ENCODE measurements around the gene SLC2A5. TPM values are rescaled to one million over a fixed set of nuclear protein-coding genes. Genes with fewer than 3 reads are reported as not detected.

SLC2A5 gene
- total and polyA plus RNA-seq, 2 of the 4 experiments (the other 2 are of a cell fraction), result 0.03 to 0.18 TPM

- Histone ChIP-seq H3K4me1 (ENCODE audit: control insufficient read depth, insufficient read depth, low read length) (no peaks in the 10 kb centered on the region; the same call in none of the 2 replicates), H3K14ac (replicated peaks; ENCODE audit: low read depth, low read length) (no peak overlapping the region), H3K79me1 (ENCODE audit: low read depth in 1 of 2, low read length in 2 of 2) (no peaks in the 10 kb centered on the region), H2BK5ac (ENCODE audit: low read depth, low read length, poor library complexity, severe bottlenecking) (no peak overlapping the region), H3K18ac (ENCODE audit: low read depth, low read length) (no peak overlapping the region), H2AK9ac (replicated peaks; ENCODE audit: low read depth, low read length, poor library complexity) (no peak overlapping the region), H2AK5ac (ENCODE audit: low read depth, low read length) (no peak overlapping the region), H4K91ac (ENCODE audit: insufficient read depth, low read depth, low read length) (no peak overlapping the region), H3K4me2 (ENCODE audit: low read depth, low read length) (no peak overlapping the region), H4K5ac (ENCODE audit: low read depth, low read length) (no peak overlapping the region), H3K27me3 (ENCODE audit: control insufficient read depth, insufficient read depth, low read length) (peaks cover 1% of the 10 kb centered on the region; the same call in 1 of the 2 replicates), H3K23ac (ENCODE audit: low read depth, low read length) (no peak overlapping the region), H2AFZ (replicated peaks; ENCODE audit: low read length, poor library complexity) (no peak overlapping the region), H4K20me1 (ENCODE audit: insufficient read depth, low read length) (no peaks in the 10 kb centered on the region), H2BK20ac (ENCODE audit: low read depth, low read length) (no peak overlapping the region), H2BK120ac (ENCODE audit: low read depth, low read length) (no peak overlapping the region), H3K4me3 (ENCODE audit: insufficient read depth, low read depth, low read length) (no peak overlapping the region), H3K36me3 (ENCODE audit: control insufficient read depth, insufficient read depth, low read length) (no peaks in the 10 kb centered on the region), H3K9me3 (ENCODE audit: control insufficient read depth, insufficient read depth, low read length) (no peaks in the 10 kb centered on the region), H3K27ac (ENCODE audit: insufficient read depth, low read length) (no peak overlapping the region), H3K9me1 (ENCODE audit: insufficient read depth, low read length) (0 out of 2 replicates have a peak, but pooled peaks cover 5% of the 10 kb centered on the region), H3K56ac (ENCODE audit: extremely low read depth, insufficient read depth, low read length) (no peak overlapping the region), H2BK15ac (ENCODE audit: low read depth, low read length) (no peak overlapping the region), H4K8ac (ENCODE audit: low read depth in 2 of 2, low read length in 2 of 2) (no peak overlapping the region), H3K9ac (ENCODE audit: low read depth, low read length) (no peak overlapping the region), H3K4ac (ENCODE audit: low read depth, low read length) (no peak overlapping the region)
- POLR2A ChIA-PET (ENCODE audit: unreplicated experiment), result no interaction called here
- TF ChIP-seq USF2 (IDR thresholded peaks at IDR 0.05; ENCODE audit: low read depth, low read length) (no peak), SMC3 (IDR thresholded peaks at IDR 0.05; ENCODE audit: low read depth, low read length) (no peak), CHD1 (IDR thresholded peaks at IDR 0.05; ENCODE audit: low read depth, low read length) (no peak), MXI1 (IDR thresholded peaks at IDR 0.05; ENCODE audit: borderline replicate concordance, low read depth, low read length) (no peak), FOS (IDR thresholded peaks at IDR 0.05; ENCODE audit: low read depth, low read length) (no peak), CEBPB (IDR thresholded peaks at IDR 0.05; ENCODE audit: low read depth, low read length) (no peak), CTCF (conservative IDR thresholded peaks at IDR 0.05; ENCODE audit: low read depth, low read length) (no peak), BHLHE40 (IDR thresholded peaks at IDR 0.05; ENCODE audit: low read depth, low read length) (no peak), POLR2A (IDR thresholded peaks at IDR 0.05; ENCODE audit: low read depth, low read length) (no peak)
- no peak for ATAC-seq (ENCODE audit: low read depth)
- BruUV-seq (replicated peaks), result no TSS peak
- DNase-seq, result no peak
- 83% methylated on average over 2 of the region's 4 CpGs; no CpG with 5 or more reads in 1 of the 2 experiments for WGBS, 2 experiments (ENCODE audit: extremely low coverage in 2 of 2, insufficient read length in 1 of 2)
- intact Hi-C loops (cut with micrococcal nuclease), result loop anchor here (5.0 kb wide), 1 partner anchor 118 kb away; no protein-coding TSS in a partner anchor
- CTCF ChIA-PET, result interaction anchor here (1.1 kb wide), 1 partner anchor 15 kb away, joined by 3 read pairs; no protein-coding TSS in a partner anchor
- dilution Hi-C loops (cut with HindIII; ENCODE audit: low sequenced_read_pairs, unreplicated experiment), result no loop called here
- in situ Hi-C loops (cut with MboI; ENCODE audit: low sequenced_read_pairs), result loop anchor here (5.0 kb wide), 1 partner anchor 73 kb away; no protein-coding TSS in a partner anchor
Observed at GRCh38 chr1:8989821-8990220, 79.6 kb downstream of the SLC2A5 start.
